GM19467 (cell line): ENCODE measurements around the gene FARP1.

Experiments
- ATAC-seq: cut with Tn5 transposase; IDR thresholded peaks from one replicate; pipeline ENCODE4 v1.9.1; 2021; ENCODE audit warnings: mild to moderate bottlenecking, moderate library complexity; ENCODE audit not compliant: unreplicated experiment

The FARP1 gene

GRCh38 chr13:98327371-98328270, 184.7 kb downstream of the FARP1 start:
- no peak for ATAC-seq

DNA sequence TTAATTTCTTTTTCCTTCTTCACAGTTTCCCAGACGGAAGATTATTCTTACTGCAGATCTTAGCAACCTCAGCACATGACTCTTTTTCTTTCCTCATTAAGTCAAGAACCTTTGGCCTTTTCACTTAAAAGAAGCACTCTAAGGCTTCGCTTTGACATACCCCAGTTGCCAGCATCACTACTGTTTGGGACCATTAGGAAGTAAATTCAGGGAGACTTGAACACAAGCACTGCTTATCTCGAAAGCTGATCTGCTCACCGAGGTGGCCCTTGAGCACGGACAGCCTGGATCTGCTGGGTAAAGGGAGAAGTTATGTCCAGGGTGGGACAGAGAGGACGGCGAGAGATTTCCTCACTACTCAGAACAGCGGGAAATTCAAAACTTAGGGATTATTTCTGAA, 185.6 kb downstream of the FARP1 start:
- ATAC-seq = no peak

DNA sequence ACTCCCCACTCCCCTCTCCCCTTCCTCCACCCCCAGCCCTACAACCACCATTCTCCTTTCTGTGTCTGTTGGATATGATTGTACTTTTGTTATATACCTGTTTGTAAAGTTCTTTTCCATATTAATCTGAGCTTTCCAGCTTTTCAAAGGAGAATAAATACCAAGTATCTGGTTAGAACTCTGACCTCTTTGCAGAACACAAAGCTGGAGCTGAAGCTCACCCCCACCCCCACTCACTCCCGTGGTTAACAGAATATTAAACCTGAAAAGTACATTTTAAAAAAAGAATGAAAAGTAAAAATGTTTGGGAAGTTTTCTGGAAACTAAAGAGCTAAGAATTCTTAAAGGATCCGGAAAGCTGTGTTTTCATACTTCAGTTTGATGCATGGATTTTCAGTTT, 189.3 kb downstream of the FARP1 start:
- ATAC-seq = no peak

DNA sequence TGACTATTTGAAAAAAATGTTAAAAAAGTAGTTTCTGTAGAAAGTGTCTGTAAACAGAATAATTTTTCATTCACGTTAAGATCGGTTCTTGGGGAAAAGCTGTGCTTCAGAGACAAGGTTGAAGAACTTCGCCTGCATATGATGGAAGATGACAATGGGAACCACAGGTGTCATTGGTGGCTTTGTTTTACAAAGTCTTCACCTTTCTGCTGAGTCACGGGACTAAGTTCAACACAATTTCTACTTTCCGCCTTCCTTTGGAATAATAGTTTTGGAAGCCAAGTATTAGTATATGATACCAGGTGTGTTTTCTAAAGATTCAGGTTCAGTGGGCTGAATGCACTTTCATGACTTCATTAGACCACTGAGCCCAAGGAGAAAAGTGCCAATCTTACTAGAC, 189.8 kb downstream of the FARP1 start:
- ATAC-seq = no peak

GRCh38 chr13:98333486-98333885, 190.6 kb downstream of the FARP1 start:
- ATAC-seq = no peak

GRCh38 chr13:98334620-98335205, 191.8 kb downstream of the FARP1 start:
- no peak for ATAC-seq

DNA sequence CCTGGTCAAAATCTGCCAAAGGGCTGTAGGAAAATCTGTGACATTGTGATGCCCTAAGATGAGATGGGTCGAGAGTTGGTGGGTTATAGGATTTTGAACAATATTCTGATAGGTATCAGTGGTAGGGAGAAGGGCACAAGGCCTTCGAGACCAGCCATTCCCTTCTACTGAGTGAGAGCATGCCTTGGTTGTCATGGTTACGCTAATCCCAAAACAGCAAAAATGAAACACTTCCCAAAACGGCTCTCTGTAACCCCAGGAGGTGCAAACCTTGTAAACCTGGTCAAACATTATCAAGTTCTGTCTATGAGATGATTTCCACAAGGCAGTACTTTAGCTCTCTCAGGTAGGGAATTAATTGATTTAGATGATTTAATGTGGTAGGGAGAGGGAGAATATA, 192.8 kb downstream of the FARP1 start:
- no peak for ATAC-seq

GRCh38 chr13:98338310-98338709, 195.4 kb downstream of the FARP1 start:
- no peak for ATAC-seq

- ATAC-seq = no peak
Measured at GRCh38 chr13:98339684-98340425, 197.0 kb downstream of the FARP1 start.

DNA sequence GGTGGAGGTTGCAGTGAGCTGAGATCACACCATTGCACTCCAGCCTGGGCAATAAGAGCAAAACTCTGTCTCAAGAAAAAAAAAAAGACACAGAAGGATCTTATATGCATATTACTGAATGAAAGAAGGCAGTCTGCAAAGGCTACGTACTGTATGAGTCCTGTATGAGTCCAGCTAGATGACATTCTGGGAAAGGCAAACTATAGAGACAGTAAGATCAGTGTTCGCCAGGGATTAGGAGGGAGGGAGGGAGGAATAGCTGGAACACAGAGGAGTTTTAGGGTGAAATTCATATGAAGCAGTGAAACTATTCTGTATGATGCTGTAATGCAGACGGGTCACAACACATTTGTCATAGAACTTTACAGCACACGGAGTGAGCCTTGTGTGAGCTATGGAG, 200.1 kb downstream of the FARP1 start:
- ATAC-seq = no peak

GRCh38 chr13:98343461-98343860, 200.6 kb downstream of the FARP1 start:
- ATAC-seq = no peak

DNA sequence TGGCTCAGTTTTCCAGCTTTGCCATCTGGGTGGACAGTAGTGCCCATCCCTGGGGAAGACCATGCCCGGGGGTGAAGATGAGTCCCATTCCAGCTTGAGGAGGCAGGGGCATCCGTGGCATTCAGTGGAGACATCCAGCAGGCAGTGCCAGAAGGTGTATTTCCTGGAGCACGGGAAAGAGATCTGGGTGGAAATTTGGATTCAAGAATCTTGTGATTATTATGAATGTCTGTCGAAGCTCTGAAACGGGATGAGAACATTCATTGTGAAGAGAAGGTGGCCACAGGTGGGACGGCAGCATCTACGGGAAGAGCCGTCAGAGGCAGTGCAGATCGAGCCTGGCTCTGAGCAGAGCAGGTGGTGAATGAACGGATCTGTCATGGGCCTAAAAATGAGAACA, 201.5 kb downstream of the FARP1 start:
- no peak for ATAC-seq

GRCh38 chr13:98345107-98345935, 202.4 kb downstream of the FARP1 start:
- no peak for ATAC-seq

DNA sequence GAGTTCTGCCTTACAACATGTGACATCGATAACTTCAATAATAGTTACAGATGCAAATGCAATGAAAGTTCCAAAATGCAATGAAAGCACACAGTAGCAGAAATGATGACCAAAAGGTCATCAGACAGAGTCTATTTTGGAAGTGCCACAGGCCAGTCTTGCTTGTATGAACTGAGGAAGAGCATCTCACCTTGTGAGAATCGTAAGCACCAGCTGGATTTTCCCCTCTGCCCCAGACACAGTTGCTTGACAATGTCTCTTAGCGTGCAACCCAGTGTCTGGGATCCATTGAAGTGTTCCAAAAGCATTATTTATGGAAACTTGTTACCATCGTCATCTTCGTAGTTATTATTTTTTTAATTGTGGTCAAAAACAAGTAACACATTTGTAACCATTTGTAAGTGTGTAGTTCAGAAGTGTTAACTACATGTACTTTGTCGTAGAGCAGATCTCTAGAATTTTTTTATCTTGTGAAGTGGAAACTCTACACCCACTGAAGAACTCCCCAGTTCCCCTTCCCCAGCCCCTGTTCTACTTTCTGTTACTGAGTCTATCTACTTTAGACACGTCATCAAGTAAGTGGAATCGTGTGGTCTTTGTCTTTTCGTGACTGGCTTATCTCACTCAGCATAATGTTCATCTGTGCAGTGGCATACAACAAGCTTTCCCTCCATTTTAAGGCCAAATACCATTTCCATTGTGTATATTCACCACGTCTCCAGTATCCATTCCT, 204.2 kb downstream of the FARP1 start:
- no peak for ATAC-seq

DNA sequence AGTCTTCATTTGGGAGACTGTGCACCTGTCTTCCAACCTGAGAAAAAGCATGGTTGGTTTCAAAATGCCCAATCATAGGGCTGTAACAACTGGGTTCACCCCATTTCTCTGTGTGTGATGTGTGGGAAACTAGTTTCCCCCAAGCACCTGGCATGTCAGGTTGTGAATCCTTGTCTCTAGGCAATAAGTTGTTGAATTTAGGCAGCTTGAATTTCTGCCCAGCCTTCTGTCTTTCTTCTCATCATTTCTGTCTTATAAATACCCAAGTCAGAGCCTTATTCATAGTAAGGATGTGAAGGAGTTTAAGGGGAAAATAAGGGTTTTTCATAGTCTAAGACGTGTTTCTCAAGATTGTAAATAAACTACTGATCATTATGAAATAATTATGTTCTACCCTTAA, 204.9 kb downstream of the FARP1 start:
- ATAC-seq = no peak

GRCh38 chr13:98348466-98349200, 205.7 kb downstream of the FARP1 start:
- ATAC-seq = no peak

DNA sequence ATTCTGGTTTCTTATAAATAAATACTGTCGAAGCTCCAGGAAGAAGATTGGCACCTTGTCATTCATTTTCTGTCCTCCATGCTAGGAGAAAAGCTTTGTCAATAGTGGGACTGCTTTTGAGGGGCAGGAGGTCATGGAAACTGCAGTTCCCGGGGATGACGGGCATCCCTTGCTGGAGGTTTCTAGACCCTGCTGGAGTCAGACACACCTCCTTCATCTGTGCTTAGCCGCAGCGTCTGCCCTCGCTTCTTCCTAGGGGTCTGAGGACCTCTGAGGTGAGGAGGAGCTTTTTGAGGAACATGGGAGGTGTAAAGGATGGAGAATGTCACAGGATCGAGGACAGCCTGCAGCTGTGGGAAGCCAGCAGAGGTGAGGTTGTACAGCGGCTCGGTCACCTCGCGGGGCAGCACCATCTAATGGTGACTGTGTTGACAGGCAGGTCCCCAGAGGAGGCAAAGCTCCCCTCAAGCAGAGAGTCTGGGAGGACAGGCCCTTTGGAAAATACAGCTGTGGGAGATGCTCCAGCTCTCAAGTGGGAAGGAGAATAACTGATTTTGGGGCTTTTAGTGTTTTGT, 206.9 kb downstream of the FARP1 start:
- no peak for ATAC-seq

- no peak for ATAC-seq
Measured at GRCh38 chr13:98350746-98351330, 207.9 kb downstream of the FARP1 start.

DNA sequence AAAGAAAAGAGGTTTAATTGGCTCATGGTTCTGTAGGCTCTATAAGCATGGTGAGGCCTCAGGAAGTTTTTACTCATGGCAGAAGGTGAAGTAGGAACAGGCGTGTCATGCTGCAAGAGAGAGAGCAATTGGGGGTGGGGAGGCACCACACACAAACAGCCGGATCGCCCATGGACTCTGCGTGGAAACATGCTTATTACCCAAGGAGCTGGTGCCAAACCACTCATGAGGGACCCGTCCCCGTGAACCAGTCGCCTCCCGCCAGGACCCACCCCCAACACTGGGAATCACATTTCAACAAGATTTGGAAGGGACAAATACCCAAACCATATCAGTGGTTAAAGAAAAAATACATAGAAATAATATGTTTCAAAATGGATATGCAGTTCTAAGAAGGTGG, 208.7 kb downstream of the FARP1 start:
- ATAC-seq = no peak
